Neural cell (in vitro differentiated cells): Measurements from ENCODE around the gene MYH13. TPM values are rescaled to one million over a fixed set of nuclear protein-coding genes. Genes with fewer than 3 reads are reported as not detected.

ENCODE experiments used
- H2AFZ ChIP-seq: fragments of 200-600, 300-800 bp; sonication (generic), shearing (Covaris generic); 2 replicates; pipeline ENCODE4 v1.6.0; 2014; ENCODE audit warnings: low read depth, mild to moderate bottlenecking, antibody characterized with exemption, low read length, moderate library complexity
- H3F3A ChIP-seq: fragments of 200-600 bp; shearing (Covaris generic); 2 replicates; pipeline ENCODE4 v1.6.1; 2016; ENCODE audit warnings: mild to moderate bottlenecking, moderate library complexity, mixed read lengths, antibody characterized with exemption, low read length; ENCODE audit not compliant: insufficient read depth, poor library complexity, severe bottlenecking
- H3K27ac ChIP-seq: fragments of 200-600, 300-800 bp; sonication (generic), shearing (Covaris generic); 2 replicates; pipeline ENCODE4 v1.5.1; 2014; ENCODE audit warnings: mild to moderate bottlenecking, low read length, moderate library complexity
- H3K27me3 ChIP-seq: fragments of 300-800, 200-600 bp; sonication (generic), shearing (Covaris generic); 2 replicates; pipeline ENCODE4 v1.6.0; 2014; ENCODE audit warnings: mild to moderate bottlenecking, low read depth, low read length, moderate library complexity; ENCODE audit not compliant: insufficient read depth
- H3K36me3 ChIP-seq: fragments of 300-800, 200-600 bp; sonication (generic), shearing (Covaris generic); 2 replicates; pipeline ENCODE4 v1.5.1; 2014; ENCODE audit warnings: mild to moderate bottlenecking, antibody characterized with exemption, low read length, moderate library complexity; ENCODE audit not compliant: insufficient read depth
- H3K4me2 ChIP-seq: fragments of 300-800, 200-600 bp; sonication (generic), shearing (Covaris generic); 2 replicates; pipeline ENCODE4 v1.6.0; 2014; ENCODE audit warnings: mild to moderate bottlenecking, low read length
- H3K4me3 ChIP-seq: fragments of 300-800, 200-600 bp; sonication (generic), shearing (Covaris generic); 2 replicates; pipeline ENCODE4 v1.5.1; 2014; ENCODE audit warnings: mild to moderate bottlenecking, low read length, moderate library complexity
- H3K79me2 ChIP-seq: fragments of 200-600 bp; shearing (Covaris generic); replicated peaks from 2 replicates; pipeline ENCODE4 v1.6.0; 2014; ENCODE audit warnings: mild to moderate bottlenecking, low read length, moderate library complexity; ENCODE audit not compliant: insufficient read depth
- H3K9ac ChIP-seq: fragments of 300-800, 200-600 bp; sonication (generic), shearing (Covaris generic); 2 replicates; pipeline ENCODE4 v1.6.1; 2016; ENCODE audit warnings: mild to moderate bottlenecking, low read length, mixed read lengths
- H3K9me2 ChIP-seq: fragments of 200-600 bp; shearing (Covaris generic); 2 replicates; pipeline ENCODE4 v1.6.1; 2016; ENCODE audit warnings: mild to moderate bottlenecking, low read length, mixed read lengths; ENCODE audit not compliant: insufficient read depth
- H3K9me3 ChIP-seq: fragments of 200-600, 300-800 bp; sonication (generic), shearing (Covaris generic); 2 replicates; pipeline ENCODE4 v1.6.1; 2016; ENCODE audit warnings: mild to moderate bottlenecking, mixed run types, low read length, moderate library complexity, mixed read lengths
- H4K20me1 ChIP-seq: fragments of 200-600 bp; shearing (Covaris generic); 2 replicates; pipeline ENCODE4 v1.6.1; 2016; ENCODE audit warnings: mild to moderate bottlenecking, mixed run types; ENCODE audit not compliant: insufficient read depth
- EP300 ChIP-seq: fragments of 450-650 bp; conservative IDR thresholded peaks from 2 replicates; pipeline ENCODE4 v1.6.1; 2014; ENCODE audit warnings: antibody characterized with exemption, mild to moderate bottlenecking, moderate library complexity; ENCODE audit not compliant: poor library complexity, severe bottlenecking
- EZH2 ChIP-seq: fragments of 200-600, 300-800 bp; shearing (Covaris generic), sonication (generic); IDR thresholded peaks from 2 replicates; pipeline ENCODE4 v1.6.1; 2014; ENCODE audit warnings: antibody characterized with exemption, low read length, borderline replicate concordance, mild to moderate bottlenecking; ENCODE audit not compliant: insufficient read depth, poor library complexity, severe bottlenecking
- MXI1 ChIP-seq: fragments of 450-650 bp; conservative IDR thresholded peaks from 2 replicates; pipeline ENCODE4 v1.6.1; 2014; ENCODE audit warnings: antibody characterized with exemption, mild to moderate bottlenecking; ENCODE audit not compliant: poor library complexity, severe bottlenecking
- POLR2AphosphoS5 ChIP-seq: IDR thresholded peaks from 2 replicates; pipeline ENCODE4 v1.6.1; 2012
- RAD21 ChIP-seq: fragments of 450-650 bp; conservative IDR thresholded peaks from 2 replicates; pipeline ENCODE4 v1.6.1; 2014; ENCODE audit warnings: antibody characterized with exemption, mild to moderate bottlenecking, moderate library complexity
- SMC3 ChIP-seq: fragments of 450-650 bp; conservative IDR thresholded peaks from 2 replicates; pipeline ENCODE4 v1.6.1; 2014; ENCODE audit warnings: antibody characterized with exemption, mild to moderate bottlenecking, moderate library complexity; ENCODE audit not compliant: poor library complexity
- TAF1 ChIP-seq: IDR thresholded peaks from 2 replicates; pipeline ENCODE4 v1.6.1; 2012; ENCODE audit warnings: low read depth
- polyA plus RNA-seq: library from polyadenylated mRNA; depleted of rRNA; stranded (reverse); fragments of >200 nt; gene quantifications from 2 replicates; pipeline ENCODE4 v1.2.3, GENCODE V29; 2014
- TF ChIP-seq, protein P1 (sequence below): IDR thresholded peaks from 2 replicates; pipeline ENCODE4 v1.6.1; 2012; ENCODE audit warnings: borderline replicate concordance
- TF ChIP-seq, protein P2 (sequence below): fragments of 450-650 bp; IDR thresholded peaks from 2 replicates; pipeline ENCODE4 v1.5.1; 2014; ENCODE audit warnings: antibody characterized with exemption, mild to moderate bottlenecking, moderate library complexity; ENCODE audit not compliant: poor library complexity, severe bottlenecking

MYH13 gene
- polyA plus RNA-seq, 1 donor from 2014 or later, result 0.05 TPM

DNA sequence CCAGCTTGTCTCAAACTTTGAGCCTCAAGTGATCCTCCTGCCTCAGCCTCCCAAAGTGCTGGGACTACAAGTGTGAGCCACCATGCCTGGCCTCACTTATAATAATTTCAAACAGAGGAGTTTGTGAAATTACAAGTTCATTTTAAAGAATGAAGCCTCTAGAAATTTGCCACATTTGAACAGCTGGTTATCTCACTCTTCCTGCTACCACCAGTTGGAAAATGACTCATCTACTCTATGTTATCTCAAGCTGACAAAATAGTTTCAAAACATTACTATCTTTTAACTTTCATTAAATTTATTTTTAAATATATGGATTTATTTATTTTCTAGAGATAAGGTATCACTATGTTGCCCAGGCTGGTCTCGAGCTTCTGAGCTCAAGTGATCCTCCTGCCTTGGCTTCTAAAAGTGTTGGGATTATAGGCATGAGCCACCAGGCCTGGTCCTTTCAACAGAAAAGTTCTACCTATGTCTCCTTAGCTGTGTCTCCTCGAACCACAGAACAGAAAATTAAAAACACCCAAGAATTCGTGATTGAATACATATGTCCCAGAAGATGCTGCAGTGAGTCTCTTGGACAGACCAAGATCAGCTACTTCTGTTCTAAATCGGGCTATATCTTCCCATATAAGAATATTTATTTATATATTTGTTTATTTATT is 47.6 kb downstream of the MYH13 start:
- no peak overlapping the region for H3K27ac ChIP-seq
- no peak overlapping the region for H2AFZ ChIP-seq
- TF ChIP-seq, protein P1, sequence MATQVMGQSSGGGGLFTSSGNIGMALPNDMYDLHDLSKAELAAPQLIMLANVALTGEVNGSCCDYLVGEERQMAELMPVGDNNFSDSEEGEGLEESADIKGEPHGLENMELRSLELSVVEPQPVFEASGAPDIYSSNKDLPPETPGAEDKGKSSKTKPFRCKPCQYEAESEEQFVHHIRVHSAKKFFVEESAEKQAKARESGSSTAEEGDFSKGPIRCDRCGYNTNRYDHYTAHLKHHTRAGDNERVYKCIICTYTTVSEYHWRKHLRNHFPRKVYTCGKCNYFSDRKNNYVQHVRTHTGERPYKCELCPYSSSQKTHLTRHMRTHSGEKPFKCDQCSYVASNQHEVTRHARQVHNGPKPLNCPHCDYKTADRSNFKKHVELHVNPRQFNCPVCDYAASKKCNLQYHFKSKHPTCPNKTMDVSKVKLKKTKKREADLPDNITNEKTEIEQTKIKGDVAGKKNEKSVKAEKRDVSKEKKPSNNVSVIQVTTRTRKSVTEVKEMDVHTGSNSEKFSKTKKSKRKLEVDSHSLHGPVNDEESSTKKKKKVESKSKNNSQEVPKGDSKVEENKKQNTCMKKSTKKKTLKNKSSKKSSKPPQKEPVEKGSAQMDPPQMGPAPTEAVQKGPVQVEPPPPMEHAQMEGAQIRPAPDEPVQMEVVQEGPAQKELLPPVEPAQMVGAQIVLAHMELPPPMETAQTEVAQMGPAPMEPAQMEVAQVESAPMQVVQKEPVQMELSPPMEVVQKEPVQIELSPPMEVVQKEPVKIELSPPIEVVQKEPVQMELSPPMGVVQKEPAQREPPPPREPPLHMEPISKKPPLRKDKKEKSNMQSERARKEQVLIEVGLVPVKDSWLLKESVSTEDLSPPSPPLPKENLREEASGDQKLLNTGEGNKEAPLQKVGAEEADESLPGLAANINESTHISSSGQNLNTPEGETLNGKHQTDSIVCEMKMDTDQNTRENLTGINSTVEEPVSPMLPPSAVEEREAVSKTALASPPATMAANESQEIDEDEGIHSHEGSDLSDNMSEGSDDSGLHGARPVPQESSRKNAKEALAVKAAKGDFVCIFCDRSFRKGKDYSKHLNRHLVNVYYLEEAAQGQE, result no peak
- TF ChIP-seq EZH2, result no peak
- no peak for TF ChIP-seq EP300
- TF ChIP-seq SMC3, result no peak
- TF ChIP-seq TAF1, result no peak
- TF ChIP-seq, protein P2, sequence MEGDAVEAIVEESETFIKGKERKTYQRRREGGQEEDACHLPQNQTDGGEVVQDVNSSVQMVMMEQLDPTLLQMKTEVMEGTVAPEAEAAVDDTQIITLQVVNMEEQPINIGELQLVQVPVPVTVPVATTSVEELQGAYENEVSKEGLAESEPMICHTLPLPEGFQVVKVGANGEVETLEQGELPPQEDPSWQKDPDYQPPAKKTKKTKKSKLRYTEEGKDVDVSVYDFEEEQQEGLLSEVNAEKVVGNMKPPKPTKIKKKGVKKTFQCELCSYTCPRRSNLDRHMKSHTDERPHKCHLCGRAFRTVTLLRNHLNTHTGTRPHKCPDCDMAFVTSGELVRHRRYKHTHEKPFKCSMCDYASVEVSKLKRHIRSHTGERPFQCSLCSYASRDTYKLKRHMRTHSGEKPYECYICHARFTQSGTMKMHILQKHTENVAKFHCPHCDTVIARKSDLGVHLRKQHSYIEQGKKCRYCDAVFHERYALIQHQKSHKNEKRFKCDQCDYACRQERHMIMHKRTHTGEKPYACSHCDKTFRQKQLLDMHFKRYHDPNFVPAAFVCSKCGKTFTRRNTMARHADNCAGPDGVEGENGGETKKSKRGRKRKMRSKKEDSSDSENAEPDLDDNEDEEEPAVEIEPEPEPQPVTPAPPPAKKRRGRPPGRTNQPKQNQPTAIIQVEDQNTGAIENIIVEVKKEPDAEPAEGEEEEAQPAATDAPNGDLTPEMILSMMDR, result no peak
- no peak for TF ChIP-seq MXI1
- TF ChIP-seq POLR2AphosphoS5, result no peak
- no peak for TF ChIP-seq RAD21
- no peak overlapping the region for H3K4me3 ChIP-seq
- H3K27me3 ChIP-seq, result no peaks in the 10 kb centered on the region
- no peak overlapping the region for H3K4me2 ChIP-seq
- H3K36me3 ChIP-seq, result no peaks in the 10 kb centered on the region
- H3K9me3 ChIP-seq, result no peaks in the 10 kb centered on the region
- H3K9me2 ChIP-seq, result no peaks in the 10 kb centered on the region
- no peak overlapping the region for H3K9ac ChIP-seq
- no peaks in the 10 kb centered on the region for H4K20me1 ChIP-seq
- H3F3A ChIP-seq, result no peaks in the 10 kb centered on the region
- no peaks in the 10 kb centered on the region for H3K79me2 ChIP-seq

DNA sequence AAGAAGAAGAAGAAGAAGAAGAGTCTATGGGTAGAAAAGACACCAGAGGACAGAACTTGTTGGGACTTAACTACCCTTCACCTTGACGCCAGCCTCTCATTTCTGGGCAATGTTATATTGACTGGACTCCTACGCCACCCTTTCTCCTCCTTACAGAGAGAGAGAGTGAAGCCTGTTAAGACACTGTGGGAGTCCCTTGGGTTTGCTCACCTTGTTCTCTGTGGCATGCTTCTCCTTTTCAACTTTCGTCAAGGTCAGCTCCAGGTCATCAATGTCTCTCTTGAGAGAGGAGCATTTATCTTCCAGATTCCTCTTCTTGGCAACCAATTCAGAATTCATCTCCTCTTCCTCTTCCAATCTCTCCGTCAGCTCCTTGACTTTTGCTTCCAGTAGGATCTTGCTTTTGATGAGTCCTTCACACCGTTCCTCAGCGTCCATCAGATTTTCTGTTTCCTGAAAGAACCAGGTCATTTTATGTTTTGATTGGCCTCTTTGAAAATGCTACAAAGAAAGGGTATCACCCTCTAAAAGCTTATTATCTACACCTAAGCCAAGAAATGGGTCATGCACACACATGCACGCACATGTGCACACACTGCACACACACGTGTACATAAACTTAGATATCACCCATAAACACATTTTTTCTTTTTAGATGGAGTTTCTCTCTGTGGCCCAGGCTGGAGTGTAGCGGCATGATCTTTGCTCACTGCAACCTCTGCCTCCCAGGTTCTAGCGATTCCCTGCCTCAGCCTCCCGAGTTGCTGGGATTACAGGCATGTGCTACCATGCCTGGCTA is 48.8 kb downstream of the MYH13 start:
- H3K9me3 ChIP-seq, result no peaks in the 10 kb centered on the region
- no peak overlapping the region for H2AFZ ChIP-seq
- no peaks in the 10 kb centered on the region for H3K27me3 ChIP-seq
- TF ChIP-seq POLR2AphosphoS5 (no peak), SMC3 (no peak)
- H3K4me3 ChIP-seq, result no peak overlapping the region
- no peaks in the 10 kb centered on the region for H3K36me3 ChIP-seq
- H3K27ac ChIP-seq, result no peak overlapping the region
- H3K9ac ChIP-seq, result no peak overlapping the region
- no peaks in the 10 kb centered on the region for H4K20me1 ChIP-seq
- no peaks in the 10 kb centered on the region for H3F3A ChIP-seq
- no peaks in the 10 kb centered on the region for H3K79me2 ChIP-seq
- no peaks in the 10 kb centered on the region for H3K9me2 ChIP-seq
- H3K4me2 ChIP-seq, result no peak overlapping the region
